ENCODE results near the gene CYB5B.
A peak's percentile ranks its signal among the peaks of the same experiment; 100 is the strongest.

CYB5B gene, protein sequence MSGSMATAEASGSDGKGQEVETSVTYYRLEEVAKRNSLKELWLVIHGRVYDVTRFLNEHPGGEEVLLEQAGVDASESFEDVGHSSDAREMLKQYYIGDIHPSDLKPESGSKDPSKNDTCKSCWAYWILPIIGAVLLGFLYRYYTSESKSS

DNA sequence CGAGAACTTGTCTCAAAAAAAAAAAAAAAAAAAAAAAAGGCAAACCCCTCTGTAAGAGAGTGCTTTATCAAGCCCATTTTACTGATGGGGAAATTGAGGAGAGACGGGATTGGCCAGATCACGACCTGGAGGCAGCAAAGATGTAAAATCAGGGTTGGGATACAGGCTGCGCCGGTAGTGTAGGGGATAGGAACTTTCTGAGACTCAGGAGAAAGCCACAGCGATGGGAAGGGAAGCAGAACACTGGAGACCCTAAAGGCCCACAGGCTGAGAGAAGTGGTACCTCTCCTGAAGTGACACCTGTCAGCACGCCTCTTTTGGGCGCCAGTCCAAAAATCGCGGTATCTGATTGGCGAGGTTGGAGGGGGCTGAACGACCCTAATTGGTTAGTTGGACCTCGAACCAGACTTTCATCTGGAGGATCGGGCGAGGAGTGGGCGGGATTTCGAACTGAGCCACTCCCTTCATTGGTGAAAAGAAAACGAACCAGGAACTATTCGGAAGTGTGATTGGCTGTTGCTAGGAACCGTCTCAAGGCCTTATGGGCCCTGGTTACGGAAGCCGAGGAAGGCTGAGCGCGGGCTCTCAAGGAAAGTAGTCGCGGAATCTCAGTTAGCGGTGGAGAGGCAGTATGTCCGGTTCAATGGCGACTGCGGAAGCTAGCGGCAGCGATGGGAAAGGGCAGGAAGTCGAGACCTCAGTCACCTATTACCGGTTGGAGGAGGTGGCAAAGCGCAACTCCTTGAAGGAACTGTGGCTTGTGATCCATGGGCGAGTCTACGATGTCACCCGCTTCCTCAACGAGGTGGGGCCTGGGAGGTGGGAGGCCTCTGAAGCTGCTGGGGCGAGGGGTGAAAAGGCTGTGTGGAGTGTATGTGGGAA is at the start of gene CYB5B:
TSS of gene CYB5B (plus strand) at position 567 of the 882 bp plus-strand sequence. CDS start at position 632, 65 bp downstream.
- DNase-seq, result peak; percentile 91

DNA sequence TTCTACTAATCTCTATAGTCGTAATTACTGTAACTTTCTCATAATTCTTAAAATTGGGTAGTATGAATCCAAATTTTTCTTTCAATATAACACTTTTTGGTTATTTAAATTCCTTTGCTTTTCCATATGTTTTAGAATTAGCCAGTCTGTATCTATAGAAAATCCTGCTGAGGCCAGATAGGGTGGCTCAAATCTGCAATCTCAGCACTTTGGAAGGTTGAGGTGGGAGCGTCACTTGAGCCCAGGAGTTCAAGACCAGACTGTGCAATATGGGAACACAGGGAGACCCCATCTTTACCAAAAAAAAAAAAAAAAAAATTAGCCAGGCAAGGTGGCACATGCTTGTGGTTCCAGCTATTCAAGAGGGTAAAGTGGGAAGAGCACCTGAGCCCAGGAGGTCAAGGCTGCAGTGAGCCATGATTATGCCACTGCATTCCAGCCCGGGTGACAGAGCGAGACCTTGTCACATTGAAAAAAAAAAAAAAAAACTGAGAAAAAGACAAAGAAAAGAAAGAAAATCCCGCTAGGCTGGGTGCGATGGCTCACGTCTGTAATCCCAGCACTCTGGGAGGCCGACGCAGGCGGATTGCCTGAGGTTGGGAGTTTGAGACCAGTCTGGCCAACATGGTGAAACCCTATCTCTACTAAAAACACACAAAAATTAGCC is 47.9 kb upstream of the CYB5B start:
- DNase-seq, result no peak

GRCh38 chr16:69378036-69378435 is 46.4 kb upstream of the CYB5B start:
- DNase-seq, result no peak

GRCh38 chr16:69378760-69379159 is 45.7 kb upstream of the CYB5B start:
- no peak for DNase-seq

- DNase-seq, result no peak
Measured at GRCh38 chr16:69381231-69381630, 43.2 kb upstream of the CYB5B start.

DNA sequence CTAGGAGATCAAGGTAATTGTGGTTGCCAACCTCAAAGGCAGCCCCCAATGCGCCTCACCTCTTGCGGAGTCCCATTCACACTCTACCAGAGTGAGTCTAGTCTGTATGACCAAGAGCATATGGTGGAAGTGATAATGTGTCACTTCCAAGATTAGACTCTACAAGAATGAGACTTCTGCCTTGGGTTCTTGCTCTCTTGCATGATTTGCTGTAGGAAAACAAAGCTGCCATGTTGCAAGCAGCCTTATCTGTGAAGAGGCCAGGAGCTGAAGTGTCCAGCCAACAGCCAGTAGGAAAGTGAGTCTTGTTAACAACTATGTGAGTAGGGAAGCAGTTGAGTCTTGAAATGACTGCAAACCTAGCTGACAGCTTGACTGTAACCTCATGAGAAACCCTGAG is 42.0 kb upstream of the CYB5B start:
- DNase-seq, result no peak

GRCh38 chr16:69384974-69385373 is 39.4 kb upstream of the CYB5B start:
- no peak for DNase-seq

DNA sequence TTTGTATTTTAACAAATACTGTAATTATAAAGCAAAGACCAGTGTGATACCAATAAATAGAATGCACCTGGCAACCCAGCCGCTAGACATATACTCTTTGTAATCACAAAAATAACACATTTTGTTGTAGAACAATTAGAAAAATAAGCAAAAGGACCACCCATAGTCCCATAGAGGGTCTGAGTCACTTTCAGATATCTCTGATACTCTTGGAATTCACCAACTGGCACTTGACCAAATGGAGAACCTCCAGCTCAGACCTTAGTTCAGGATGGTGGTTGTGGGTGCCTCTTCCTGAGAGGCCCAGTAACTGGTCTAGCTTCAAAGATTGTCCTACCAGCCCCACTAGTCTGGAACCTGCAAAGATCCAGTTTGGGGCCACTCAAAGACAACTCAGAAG is 37.8 kb upstream of the CYB5B start:
- DNase-seq, result no peak

GRCh38 chr16:69393898-69394849 is 30.2 kb upstream of the CYB5B start:
- DNase-seq, result no peak

DNA sequence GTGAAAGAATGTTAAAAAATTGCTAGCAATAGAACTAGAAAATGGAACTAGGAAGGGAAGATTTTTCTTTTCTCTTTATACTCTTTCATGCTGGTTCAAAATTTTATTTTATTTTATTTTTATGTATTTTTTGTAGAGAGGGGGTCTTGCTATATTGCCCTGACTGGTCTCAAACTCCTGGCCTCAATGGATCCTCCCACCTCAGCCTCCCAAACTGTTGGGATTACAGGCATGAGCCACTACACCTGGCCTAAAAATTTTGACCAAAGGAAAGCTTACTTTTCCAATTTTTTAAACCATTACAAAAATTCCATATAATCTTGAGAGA is 28.6 kb upstream of the CYB5B start:
- DNase-seq, result no peak

DNA sequence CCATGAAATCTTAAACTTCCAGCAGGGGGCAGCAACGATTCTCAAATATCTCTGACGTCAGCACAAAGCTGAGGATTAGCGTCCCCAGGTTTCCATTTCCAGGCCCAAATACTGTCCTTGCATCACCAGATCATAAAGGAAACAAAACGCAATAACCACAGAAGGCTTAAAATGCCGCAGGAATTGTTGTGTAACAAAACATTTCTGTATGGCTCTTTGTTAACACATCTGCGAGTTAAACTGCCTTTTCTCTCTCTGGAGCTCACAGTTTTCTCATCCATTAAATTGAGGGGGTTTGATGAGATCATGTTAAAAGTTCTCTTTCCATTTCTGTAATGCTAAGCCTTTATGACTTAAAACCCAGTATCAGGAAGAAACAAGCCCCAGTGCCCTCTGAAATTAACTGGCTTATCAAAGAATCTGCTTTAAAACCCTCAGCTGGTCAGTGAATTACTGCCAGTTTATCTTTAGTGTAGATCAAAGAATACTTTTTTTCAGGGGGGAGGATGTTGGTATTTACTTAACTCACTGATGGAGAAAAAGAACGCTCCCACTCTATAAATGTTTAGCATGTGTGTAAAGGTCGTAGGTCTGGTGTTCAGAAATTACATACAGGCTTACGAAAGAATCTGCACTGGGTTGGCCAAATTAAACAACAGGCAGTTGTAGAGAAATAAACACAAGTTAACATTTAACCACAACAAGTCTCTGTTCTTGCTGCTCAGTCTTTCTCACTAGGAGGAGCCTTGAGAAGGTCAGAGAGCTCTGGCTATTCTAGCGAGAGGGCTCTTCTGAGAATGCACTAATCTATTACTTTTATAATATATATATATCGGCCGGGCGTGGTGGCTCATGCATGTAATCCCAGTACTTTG is 28.0 kb upstream of the CYB5B start:
- DNase-seq, result peak; percentile 53

- no peak for DNase-seq
Measured at GRCh38 chr16:69397821-69398521, 26.4 kb upstream of the CYB5B start.

DNA sequence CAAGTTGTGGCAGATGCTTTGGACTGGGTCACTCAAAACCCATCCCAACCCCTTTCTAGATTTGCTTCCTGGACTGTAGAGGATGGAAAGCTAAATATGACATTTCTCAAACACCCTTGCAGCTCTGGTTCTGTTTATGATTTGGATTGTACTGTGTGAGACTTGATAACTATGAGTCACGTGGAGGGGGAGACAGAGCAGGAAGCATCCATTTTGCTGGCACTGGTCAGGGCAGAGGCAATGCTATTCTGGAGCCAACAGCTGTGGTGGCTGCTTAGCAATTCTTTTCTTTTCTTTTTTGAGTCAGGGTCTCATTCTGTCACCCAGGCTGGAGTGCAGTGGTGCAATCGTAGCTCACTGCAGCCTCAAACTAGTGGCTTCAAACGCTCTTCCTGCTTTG is 25.1 kb upstream of the CYB5B start:
- DNase-seq, result no peak

- DNase-seq, result no peak
Measured at GRCh38 chr16:69402439-69402838, 22.0 kb upstream of the CYB5B start.

DNA sequence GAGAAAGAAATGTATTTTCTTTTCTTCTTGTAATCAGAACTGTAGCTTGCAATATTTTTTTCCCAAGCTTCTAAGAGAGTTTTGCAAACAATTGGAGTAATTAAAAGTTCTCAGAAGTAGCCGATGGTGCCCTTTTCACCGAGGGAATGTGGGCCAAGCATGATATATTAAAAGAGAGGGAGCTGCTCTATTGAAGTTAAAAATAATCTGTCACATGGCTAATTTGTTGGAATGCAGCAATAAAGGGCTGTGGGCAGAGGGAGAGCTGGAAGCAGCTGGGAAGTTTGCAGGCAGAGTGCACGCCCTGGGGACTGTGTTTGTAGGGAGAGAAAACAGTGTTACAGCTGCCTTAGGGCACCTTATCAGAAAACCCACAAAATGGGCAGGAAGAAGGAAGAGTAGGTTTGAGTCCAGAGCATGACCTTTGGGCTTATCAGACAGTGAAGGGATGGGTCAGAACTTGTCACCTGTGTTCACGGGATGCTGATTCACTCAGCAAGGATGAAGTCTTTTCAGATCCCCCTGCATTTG is 20.1 kb upstream of the CYB5B start:
- no peak for DNase-seq

DNA sequence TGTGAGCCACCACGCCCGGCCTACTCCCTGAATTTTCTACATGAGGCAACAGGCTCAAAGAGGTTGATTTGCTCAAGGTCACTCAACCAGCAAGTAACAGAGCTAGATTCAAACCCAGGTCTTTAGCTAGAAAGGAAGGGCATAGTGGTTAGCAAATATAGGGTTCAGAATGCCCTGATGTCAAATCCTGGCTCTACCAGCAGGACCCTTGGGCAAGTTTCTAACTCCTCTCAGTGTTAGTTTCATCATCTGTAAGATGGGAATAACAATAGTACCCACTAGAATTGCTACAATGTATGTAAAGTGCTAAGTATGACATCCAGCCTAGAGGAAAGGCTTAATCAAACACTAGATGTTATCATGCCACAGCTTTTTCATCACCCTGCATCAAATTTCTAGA is 19.1 kb upstream of the CYB5B start:
- no peak for DNase-seq

DNA sequence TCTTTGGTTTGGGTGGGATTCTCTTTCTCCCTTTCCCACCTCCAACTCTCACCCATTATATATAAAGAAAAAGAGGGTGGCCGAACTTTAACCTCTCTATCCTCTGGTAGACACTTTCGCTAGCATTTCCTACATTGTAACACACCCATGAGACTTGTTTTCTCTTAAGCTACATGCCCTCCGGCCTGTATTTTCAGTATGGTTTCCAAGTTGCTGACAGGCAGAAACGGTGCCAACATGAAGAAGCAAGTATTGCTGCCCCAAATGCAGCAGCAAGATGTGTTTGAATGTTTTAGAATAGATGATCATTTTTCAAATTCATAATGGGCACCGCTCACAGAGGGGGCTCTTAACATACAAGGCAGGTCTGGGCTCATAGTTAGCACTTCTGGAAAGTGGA is 18.7 kb upstream of the CYB5B start:
- no peak for DNase-seq

GRCh38 chr16:69406780-69407331 is 17.6 kb upstream of the CYB5B start:
- DNase-seq, result no peak

DNA sequence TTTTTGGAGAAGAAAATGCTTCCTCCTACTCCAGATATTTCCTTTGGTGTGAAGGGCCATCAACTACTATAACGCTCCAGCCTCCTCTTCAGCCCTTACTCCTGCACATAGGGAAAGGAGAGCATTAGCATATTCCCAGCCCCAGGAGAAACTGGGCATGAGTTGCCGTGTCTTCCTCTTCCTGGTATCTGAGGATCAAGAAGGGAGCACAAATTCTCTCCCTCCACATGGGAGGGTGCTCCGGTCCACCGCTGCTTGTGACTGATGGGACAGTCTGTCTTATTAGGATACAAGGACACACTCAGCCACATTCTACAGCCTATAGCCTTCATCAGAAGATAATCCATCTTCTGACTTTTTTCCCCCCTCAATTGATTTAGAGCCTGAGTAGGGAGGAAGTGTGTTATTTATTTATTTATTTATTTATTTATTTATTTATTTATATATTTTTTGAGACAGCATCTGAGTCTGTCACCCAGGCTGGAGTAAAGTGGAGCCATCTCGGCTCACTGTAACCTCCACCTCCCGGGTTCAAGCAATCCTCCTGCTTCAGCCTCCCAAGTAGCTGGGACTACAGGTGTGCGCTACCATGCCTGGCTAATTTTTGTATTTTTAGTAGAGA is 16.6 kb upstream of the CYB5B start:
- DNase-seq, result no peak

- no peak for DNase-seq
Measured at GRCh38 chr16:69408475-69408874, 15.9 kb upstream of the CYB5B start.

All from NCI-H1048 (cell line).